Brain microvascular endothelial cell (primary cell): Measurements from ENCODE around the gene SMARCA4.
"Not testable (repeated sequence)": the region's sequence is repeated elsewhere in the genome, so short reads cannot be mapped to it uniquely, and the experiment has no call there.

Experiments used
- DNase-seq: peaks from one replicate; pipeline ENCODE4 v3.0.0-alpha.2; 2020
- H3K27ac ChIP-seq: fragments of 250-450 bp; sonication (Bioruptor Pico); 2 replicates; pipeline ENCODE4 v1.5.1; 2020; ENCODE audit warnings: mild to moderate bottlenecking, moderate library complexity
- H3K27me3 ChIP-seq: fragments of 250-450 bp; sonication (Bioruptor Pico); replicated peaks from 2 replicates; pipeline ENCODE4 v1.5.1; 2020; ENCODE audit warnings: mild to moderate bottlenecking
- H3K36me3 ChIP-seq: fragments of 250-450 bp; sonication (Bioruptor Pico); replicated peaks from 2 replicates; pipeline ENCODE4 v1.5.1; 2020; ENCODE audit warnings: mild to moderate bottlenecking
- H3K4me3 ChIP-seq: 2 replicates; pipeline ENCODE4 v1.5.1; 2011; ENCODE audit warnings: low read depth, mild to moderate bottlenecking, control low read depth, low read length, moderate library complexity
- CTCF ChIP-seq: IDR thresholded peaks from 2 replicates; pipeline ENCODE4 v1.5.1; 2011; ENCODE audit warnings: low read depth, mild to moderate bottlenecking, moderate library complexity, low read length, control low read depth, inconsistent platforms; ENCODE audit errors: missing control alignments
- in situ Hi-C: cut with HindIII; loops from 2 replicates; pipeline ENCODE4 v1.10.0; 2017; ENCODE audit warnings: low sequenced_read_pairs, low pct_ligation_motif_present

The SMARCA4 gene

DNA sequence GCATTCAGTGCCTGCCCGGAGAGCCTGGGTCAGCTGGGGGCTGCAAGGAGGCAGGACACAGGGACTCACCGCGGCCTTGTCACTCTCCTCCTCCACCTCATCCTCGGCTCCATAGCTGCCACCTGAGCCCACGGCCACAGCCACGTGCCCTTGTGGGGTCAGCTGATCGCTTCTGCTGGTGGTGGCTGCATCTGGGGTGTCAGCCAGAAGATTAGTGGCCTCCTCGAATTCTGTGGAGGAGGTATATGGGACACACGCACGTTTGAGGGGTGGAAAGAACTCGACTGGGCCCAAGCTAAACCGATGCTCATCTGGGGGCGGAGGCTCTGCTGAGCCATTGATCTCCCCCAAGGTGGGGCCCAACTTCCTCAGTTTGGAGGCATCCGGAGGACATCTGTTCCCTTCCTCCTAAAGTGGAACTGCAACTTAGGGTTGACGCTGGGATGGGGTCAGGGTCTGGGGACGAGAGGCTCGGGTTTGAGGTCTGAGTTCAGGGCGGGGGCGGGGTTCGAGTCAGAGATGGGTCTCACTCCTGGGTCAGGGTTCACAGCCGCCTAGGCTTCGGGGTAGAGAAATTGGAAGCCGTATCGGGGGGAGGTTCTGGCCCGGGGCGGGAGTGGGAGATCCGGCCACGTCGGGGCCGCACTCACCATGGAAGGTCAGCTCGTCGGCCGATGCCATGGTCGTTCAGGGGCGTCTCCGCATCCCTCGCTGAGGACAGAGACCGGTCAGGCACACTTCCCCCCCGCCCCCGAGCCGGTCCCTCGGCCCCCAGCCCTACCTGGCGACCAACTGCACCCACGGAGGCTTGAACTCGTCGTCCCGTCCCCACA, 32.9 kb upstream of the SMARCA4 start:
- in situ Hi-C loops: no loop called here
- no peak for DNase-seq
- Histone ChIP-seq H3K4me3 (peak overlapping the region; percentile 90), H3K36me3 (peaks cover 23% of the 10 kb centered on the region), H3K27me3 (no peaks in the 10 kb centered on the region), H3K27ac (peak overlapping the region; percentile 62)
- TF ChIP-seq CTCF: no peak

DNA sequence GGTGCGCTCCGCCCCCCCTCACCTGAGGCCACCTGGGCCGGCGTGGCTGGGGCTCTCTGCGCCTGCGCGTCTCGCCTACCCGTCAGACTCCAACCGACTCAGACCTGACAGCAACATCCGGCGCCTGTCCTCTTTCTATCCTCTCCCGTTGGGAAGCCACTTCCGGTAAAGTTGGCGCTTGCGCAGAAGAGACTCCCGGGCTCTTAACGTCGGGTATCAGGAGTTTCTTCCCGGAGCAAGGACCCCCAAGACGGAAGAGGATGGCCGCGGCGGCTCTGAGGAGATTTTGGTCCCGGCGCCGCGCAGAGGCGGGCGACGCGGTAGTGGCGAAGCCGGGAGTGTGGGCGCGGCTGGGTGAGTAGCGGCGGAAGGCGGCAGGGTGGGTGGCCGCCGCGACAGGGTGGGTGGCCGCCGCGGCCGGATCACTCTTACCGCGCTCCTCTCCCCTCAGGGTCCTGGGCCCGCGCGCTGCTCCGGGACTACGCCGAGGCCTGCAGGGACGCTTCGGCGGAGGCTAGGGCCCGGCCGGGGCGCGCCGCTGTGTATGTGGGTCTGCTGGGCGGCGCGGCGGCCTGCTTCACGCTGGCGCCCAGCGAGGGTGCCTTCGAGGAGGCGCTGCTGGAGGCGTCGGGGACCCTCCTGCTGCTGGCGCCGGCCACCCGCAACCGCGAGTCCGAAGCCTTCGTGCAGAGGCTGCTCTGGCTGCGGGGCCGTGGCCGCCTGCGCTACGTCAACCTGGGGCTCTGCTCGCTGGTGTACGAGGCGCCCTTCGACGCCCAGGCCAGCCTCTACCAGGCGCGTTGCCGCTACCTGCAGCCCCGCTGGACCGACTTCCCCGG, 32.0 kb upstream of the SMARCA4 start, which contains the start of the genes TIMM29 and YIPF2:
TIMM29 (plus strand) TSS at position 249 of the 839 bp plus-strand sequence; CDS start at position 261, 12 bp downstream.
YIPF2 (minus strand) TSS at position 77 of the 839 bp plus-strand sequence. CDS start 229 bp downstream, outside the sequence.
- Histone ChIP-seq H3K36me3 (peaks cover 15% of the 10 kb centered on the region), H3K4me3 (peak within 1 kb of the TSS; percentile 90), H3K27ac (peak within 1 kb of the TSS; percentile 62), H3K27me3 (no peaks in the 10 kb centered on the region)
- peak; percentile 97 for DNase-seq
- in situ Hi-C loops: no loop called here
- TF ChIP-seq CTCF: no peak

GRCh38 chr19:10929402-10929794, 31.4 kb upstream of the SMARCA4 start:
- no peak for DNase-seq
- TF ChIP-seq CTCF: no peak
- H3K4me3 ChIP-seq: peak overlapping the region; percentile 90
- in situ Hi-C loops: no loop called here
- H3K27me3 ChIP-seq: no peaks in the 10 kb centered on the region
- H3K36me3 ChIP-seq: peaks cover 9% of the 10 kb centered on the region
- no peak overlapping the region for H3K27ac ChIP-seq

- H3K4me3 ChIP-seq: no peak overlapping the region
- in situ Hi-C loops: no loop called here
- TF ChIP-seq CTCF: no peak
- no peaks in the 10 kb centered on the region for H3K27me3 ChIP-seq
- no peak for DNase-seq
- no peak overlapping the region for H3K27ac ChIP-seq
- peaks cover 3% of the 10 kb centered on the region for H3K36me3 ChIP-seq
Measured at GRCh38 chr19:10935371-10936059, 25.3 kb upstream of the SMARCA4 start.

DNA sequence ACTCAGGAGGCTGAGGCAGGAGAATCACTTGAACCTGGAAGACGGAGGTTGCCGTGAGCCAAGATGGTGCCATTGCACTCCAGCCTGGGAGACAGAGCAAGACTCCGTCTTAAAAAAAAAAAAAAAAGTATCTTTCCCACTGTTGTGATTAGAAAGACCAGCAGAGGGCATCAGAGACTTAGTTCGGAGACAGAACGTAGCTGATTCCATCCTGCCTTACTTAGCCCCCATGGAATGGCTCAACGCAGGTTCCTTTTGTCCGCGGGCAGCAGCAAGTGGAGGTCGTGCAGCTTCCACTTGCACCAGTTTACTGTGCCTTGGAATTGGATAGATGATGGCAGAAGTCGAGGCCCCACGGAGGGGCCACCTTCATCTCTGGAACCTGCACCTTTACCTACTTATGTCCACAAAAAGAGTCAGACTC, 24.2 kb upstream of the SMARCA4 start:
- Histone ChIP-seq H3K27me3 (no peaks in the 10 kb centered on the region), H3K27ac (no peak overlapping the region), H3K4me3 (no peak overlapping the region), H3K36me3 (no peaks in the 10 kb centered on the region)
- DNase-seq: peak; percentile 56
- in situ Hi-C loops: no loop called here
- TF ChIP-seq CTCF: peak; percentile 73

GRCh38 chr19:10941649-10942048, 19.2 kb upstream of the SMARCA4 start:
- in situ Hi-C loops, H3K4me3 ChIP-seq, H3K27ac ChIP-seq, H3K36me3 ChIP-seq, DNase-seq, H3K27me3 ChIP-seq: not testable (repeated sequence)

DNA sequence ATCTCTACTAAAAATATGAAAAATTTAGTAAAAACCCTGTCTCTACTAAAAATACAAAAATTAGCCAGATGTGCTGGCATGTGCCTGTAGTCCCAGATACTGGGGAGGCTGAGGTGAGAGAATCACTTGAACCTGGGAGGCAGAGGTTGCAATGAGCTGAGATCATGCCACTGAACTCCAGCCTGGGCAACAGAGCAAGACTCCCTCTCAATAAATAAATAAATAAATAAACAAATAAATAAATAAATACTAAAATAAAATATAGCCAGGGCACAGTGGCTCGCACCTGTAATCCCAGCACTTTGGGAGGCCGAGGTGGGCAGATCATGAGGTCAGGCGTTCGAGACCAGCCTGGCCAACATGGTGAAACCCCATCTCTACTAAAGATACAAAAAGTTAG, 17.4 kb upstream of the SMARCA4 start:
- in situ Hi-C loops, H3K36me3 ChIP-seq, H3K27me3 ChIP-seq, DNase-seq, H3K4me3 ChIP-seq, H3K27ac ChIP-seq: not testable (repeated sequence)
